K562 (cell line): ENCODE measurements around the gene PARD3. TPM values are rescaled to one million over a fixed set of nuclear protein-coding genes. Genes with fewer than 3 reads are reported as not detected.

ENCODE experiments used
- ATAC-seq: fragments of 200-7000 bp; cut with Tn5 transposase; 3 replicates; pipeline ENCODE4 v1.9.1; 2020; ENCODE audit warnings: moderate library complexity
- BruUV-seq: library from RNA; stranded (reverse); fragments of 400-500 nt; replicated peaks from 2 replicates; lab custom pipeline; 2021; lab: Mats Ljungman, UMichigan
- CTCF ChIA-PET: fragments of 300-600 bp; formaldehyde crosslinking; extraction: SDS; loops from one replicate; lab custom pipeline; 2021; ENCODE audit warnings: low intra/inter-chr PET ratio; lab: Yijun Ruan, JAX
- POLR2A ChIA-PET: fragments of 300-600, 350-650 bp; sonication (Branson Sonifier 250); formaldehyde crosslinking; extraction: SDS; loops from one replicate; lab custom pipeline; 2021; ENCODE audit warnings: antibody characterized with exemption, inconsistent platforms; lab: Yijun Ruan, JAX
- DNase-seq, 4 experiments: peaks; one replicate each; pipeline versions ENCODE4 v3.0.0 to v3.0.0-alpha.2; 2011 to 2018; ENCODE audit warnings: low spot score in 3 of 4, mixed read lengths in 3 of 4; ENCODE audit errors: extremely low read depth in 1 of 4
- FAIRE-seq: peaks from 2 replicates; lab custom pipeline; 2011; peaks lifted over from hg19 to GRCh38; lab: Jason Lieb, UNC
- H2AFZ ChIP-seq: 2 replicates; pipeline ENCODE4 v1.6.0; 2011; ENCODE audit warnings: low read depth, low read length, control low read depth, inconsistent platforms
- H3K27ac ChIP-seq: fragments of 200-600 bp; 3 replicates; pipeline ENCODE4 v1.8.0; 2011; ENCODE audit warnings: low read depth, mild to moderate bottlenecking, control low read depth, inconsistent platforms, low read length, moderate library complexity, mixed read lengths; ENCODE audit errors: extremely low read depth
- H3K27me3 ChIP-seq, 2 experiments: fragments of 300-600 bp in 1 of 2; 2 replicates in 1 of 2; 3 replicates in 1 of 2; pipeline versions ENCODE4 v1.6.0 to v1.8.0; 2011; ENCODE audit warnings: inconsistent platforms in 2 of 2, low read length in 2 of 2, mild to moderate bottlenecking in 1 of 2, mixed read lengths in 1 of 2, moderate library complexity in 1 of 2; ENCODE audit not compliant: control insufficient read depth in 2 of 2, insufficient read depth in 2 of 2
- H3K36me3 ChIP-seq: fragments of 300-600 bp; 3 replicates; pipeline ENCODE4 v1.8.0; 2011; ENCODE audit warnings: mild to moderate bottlenecking, low read length, inconsistent platforms; ENCODE audit not compliant: control insufficient read depth, insufficient read depth
- H3K4me1 ChIP-seq, 2 experiments: fragments of 200-600 bp in 1 of 2; replicated peaks in 1 of 2; 2 replicates in 1 of 2; 3 replicates in 1 of 2; pipeline versions ENCODE4 v1.5.1 to v1.8.0; 2011; ENCODE audit warnings: inconsistent platforms in 2 of 2, low read length in 2 of 2, mild to moderate bottlenecking in 1 of 2, mixed read lengths in 1 of 2, moderate library complexity in 1 of 2; ENCODE audit not compliant: control insufficient read depth in 2 of 2, insufficient read depth in 2 of 2
- H3K4me2 ChIP-seq: 2 replicates; pipeline ENCODE4 v1.6.1; 2011; ENCODE audit warnings: low read length, control low read depth, inconsistent platforms, mixed read lengths; ENCODE audit not compliant: insufficient read depth
- H3K4me3 ChIP-seq: fragments of 200-600 bp; sonication (generic), shearing (Covaris generic); 2 replicates; pipeline ENCODE4 v1.5.1; 2016; ENCODE audit warnings: control low read depth, inconsistent platforms
- H3K79me2 ChIP-seq: fragments of 200-600 bp; 3 replicates; pipeline ENCODE4 v1.8.0; 2011; ENCODE audit warnings: low read length, inconsistent platforms; ENCODE audit not compliant: control insufficient read depth, insufficient read depth
- H3K9ac ChIP-seq, 2 experiments: 2 replicates each; pipeline versions ENCODE4 v1.6.0 to v1.6.1; 2011; ENCODE audit warnings: low read depth in 2 of 2, low read length in 2 of 2, control low read depth in 1 of 2, inconsistent platforms in 1 of 2, mild to moderate bottlenecking in 1 of 2, mixed read lengths in 1 of 2; ENCODE audit not compliant: insufficient read depth in 1 of 2
- H3K9me1 ChIP-seq: one replicate; pipeline ENCODE4 v1.6.0; 2011; ENCODE audit warnings: inconsistent platforms, mild to moderate bottlenecking, low read length, moderate library complexity; ENCODE audit not compliant: control insufficient read depth, insufficient read depth
- H3K9me3 ChIP-seq: replicated peaks from 2 replicates; pipeline ENCODE4 v1.5.1; 2011; ENCODE audit warnings: low read depth, low read length, inconsistent platforms; ENCODE audit not compliant: control insufficient read depth, insufficient read depth
- H4K20me1 ChIP-seq: replicated peaks from 2 replicates; pipeline ENCODE4 v1.6.1; 2011; ENCODE audit warnings: low read length, inconsistent platforms, mixed read lengths; ENCODE audit not compliant: control insufficient read depth, insufficient read depth
- KLF13 ChIP-seq: fragments of 450-650 bp; IDR thresholded peaks from 2 replicates; pipeline ENCODE4 v1.6.1; 2016; ENCODE audit warnings: missing genetic modification characterization, low read depth, mild to moderate bottlenecking, missing compliant biosample characterization, moderate library complexity, borderline replicate concordance
- MTA1 ChIP-seq: fragments of 450-650 bp; IDR thresholded peaks from 2 replicates; pipeline ENCODE4 v1.6.1; 2017; ENCODE audit warnings: borderline replicate concordance
- NRF1 ChIP-seq, 2 experiments: fragments of 450-650 bp; IDR thresholded peaks in 1 of 2; conservative IDR thresholded peaks in 1 of 2; 2 replicates each; pipeline ENCODE4 v1.6.1; 2014; ENCODE audit warnings: mild to moderate bottlenecking in 2 of 2
- POLR2B ChIP-seq: fragments of 450-650 bp; IDR thresholded peaks from 2 replicates; pipeline ENCODE4 v1.6.1; 2018; ENCODE audit warnings: low read depth; ENCODE audit not compliant: partially characterized antibody
- SMARCA4 ChIP-seq: fragments of 450-650 bp; IDR thresholded peaks from 2 replicates; pipeline ENCODE4 v1.6.1; 2016
- TCF3 ChIP-seq: sonication (generic); formaldehyde crosslinking; IDR thresholded peaks from 2 replicates; pipeline ENCODE4 v1.4.0; 2020; ENCODE audit warnings: mild to moderate bottlenecking, missing genetic modification reagents
- ZNF354B ChIP-seq: fragments of 250-450 bp; sonication (Bioruptor Pico); IDR thresholded peaks from 2 replicates; pipeline ENCODE4 v1.4.0; 2020
- WGBS: fragments of 100-300 bp; shearing (Covaris generic); methylation state at CpG from one replicate; pipeline ENCODE4 v1.1.6; 2016; ENCODE audit warnings: low coverage, mixed read lengths; ENCODE audit not compliant: insufficient coverage; ENCODE audit errors: missing lambda C conversion rate; 5-methylcytosine and 5-hydroxymethylcytosine counted together
- in situ Hi-C: fragments of 300-500 bp; cut with MboI; formaldehyde crosslinking; loops from 4 replicates; pipeline ENCODE4 v1.15.0; 2018; ENCODE audit warnings: inconsistent platforms, mixed read lengths
- intact Hi-C: fragments of 100-400 bp; cut with micrococcal nuclease; formaldehyde crosslinking; loops from 2 replicates; pipeline ENCODE4 v1.14.2; 2022
- polyA plus RNA-seq, 8 experiments: library from polyadenylated mRNA; depleted of rRNA in 4 of 8; stranded (reverse) in 5 of 8; unstranded in 3 of 8; fragments of >200 nt; fragmentation: Nextera tagmentation in 2 of 8; fragmentation: Illumina TruSeq in 1 of 8; extraction: Ambion mirVana in 2 of 8; extraction: Trizol in 1 of 8; gene quantifications; 2 replicates each; pipeline versions ENCODE4 v1.2.1 to v1.2.3, GENCODE V29; 2011 to 2014; ENCODE audit warnings: inconsistent platforms in 1 of 8, missing spikeins in 1 of 8
- total RNA-seq, 7 experiments: library from RNA; depleted of rRNA in 6 of 7; stranded (reverse); fragments of >200 nt in 6 of 7; fragmentation: Illumina TruSeq in 2 of 7; extraction: Trizol in 2 of 7; gene quantifications; 2 replicates each; pipeline versions ENCODE4 v1.2.1 to v1.2.3, GENCODE V29; 2011 to 2021; ENCODE audit warnings: low replicate concordance in 1 of 7
- TF ChIP-seq, protein P1 (sequence below): fragments of 250-450 bp; sonication (Bioruptor Pico); IDR thresholded peaks from 2 replicates; pipeline ENCODE4 v1.8.0; 2022; ENCODE audit warnings: inconsistent platforms
- TF ChIP-seq, protein P2 (sequence below), 2 experiments: fragments of 450-650 bp in 1 of 2; sonication (generic) in 1 of 2; formaldehyde crosslinking in 1 of 2; IDR thresholded peaks; 2 replicates each; pipeline versions ENCODE4 v1.7.1 to v1.9.0; 2016 to 2022; ENCODE audit warnings: inconsistent platforms in 1 of 2, mild to moderate bottlenecking in 1 of 2, missing genetic modification reagents in 1 of 2

The PARD3 gene
- total and polyA plus RNA-seq, 9 of the 15 experiments (the other 6 are each of a cell fraction or from before 2014, with no cell fraction given), result 2.7 to 11.7 (median 7.7) TPM

- ChIA-PET POLR2A (interaction anchor here (1.5 to 2.4 kb wide), 3 partner anchors 8 to 16 kb away, joined by 3 to 9 read pairs (median 3); no protein-coding TSS in a partner anchor), CTCF (no interaction called here)
- Histone ChIP-seq H3K4me3 (no peak overlapping the region), H4K20me1 (peaks cover 12% of the 10 kb centered on the region), H2AFZ (no peak overlapping the region), H3K27me3 (peaks cover 2 to 16% of the 10 kb centered on the region in 2 experiments; a peak in 4 of 5 replicates), H3K9ac (no peak overlapping the region), H3K9me3 (no peaks in the 10 kb centered on the region), H3K4me1 (no peaks in the 10 kb centered on the region), H3K9me1 (no peaks in the 10 kb centered on the region), H3K4me2 (no peak overlapping the region), H3K27ac (no peak overlapping the region), H3K36me3 (no peaks in the 10 kb centered on the region), H3K79me2 (no peaks in the 10 kb centered on the region; the same call in 2 of the 3 replicates)
- BruUV-seq, result no TSS peak
- ATAC-seq, result no peak
- no peak for DNase-seq
- intact Hi-C loops (no loop called here), in situ Hi-C loops (no loop called here)
- peak; percentile 6 for FAIRE-seq
- 22% methylated on average over 4 of the region's 4 CpGs for WGBS
- TF ChIP-seq, protein P1, sequence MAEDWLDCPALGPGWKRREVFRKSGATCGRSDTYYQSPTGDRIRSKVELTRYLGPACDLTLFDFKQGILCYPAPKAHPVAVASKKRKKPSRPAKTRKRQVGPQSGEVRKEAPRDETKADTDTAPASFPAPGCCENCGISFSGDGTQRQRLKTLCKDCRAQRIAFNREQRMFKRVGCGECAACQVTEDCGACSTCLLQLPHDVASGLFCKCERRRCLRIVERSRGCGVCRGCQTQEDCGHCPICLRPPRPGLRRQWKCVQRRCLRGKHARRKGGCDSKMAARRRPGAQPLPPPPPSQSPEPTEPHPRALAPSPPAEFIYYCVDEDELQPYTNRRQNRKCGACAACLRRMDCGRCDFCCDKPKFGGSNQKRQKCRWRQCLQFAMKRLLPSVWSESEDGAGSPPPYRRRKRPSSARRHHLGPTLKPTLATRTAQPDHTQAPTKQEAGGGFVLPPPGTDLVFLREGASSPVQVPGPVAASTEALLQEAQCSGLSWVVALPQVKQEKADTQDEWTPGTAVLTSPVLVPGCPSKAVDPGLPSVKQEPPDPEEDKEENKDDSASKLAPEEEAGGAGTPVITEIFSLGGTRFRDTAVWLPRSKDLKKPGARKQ, result no peak
- TF ChIP-seq, protein P2, sequence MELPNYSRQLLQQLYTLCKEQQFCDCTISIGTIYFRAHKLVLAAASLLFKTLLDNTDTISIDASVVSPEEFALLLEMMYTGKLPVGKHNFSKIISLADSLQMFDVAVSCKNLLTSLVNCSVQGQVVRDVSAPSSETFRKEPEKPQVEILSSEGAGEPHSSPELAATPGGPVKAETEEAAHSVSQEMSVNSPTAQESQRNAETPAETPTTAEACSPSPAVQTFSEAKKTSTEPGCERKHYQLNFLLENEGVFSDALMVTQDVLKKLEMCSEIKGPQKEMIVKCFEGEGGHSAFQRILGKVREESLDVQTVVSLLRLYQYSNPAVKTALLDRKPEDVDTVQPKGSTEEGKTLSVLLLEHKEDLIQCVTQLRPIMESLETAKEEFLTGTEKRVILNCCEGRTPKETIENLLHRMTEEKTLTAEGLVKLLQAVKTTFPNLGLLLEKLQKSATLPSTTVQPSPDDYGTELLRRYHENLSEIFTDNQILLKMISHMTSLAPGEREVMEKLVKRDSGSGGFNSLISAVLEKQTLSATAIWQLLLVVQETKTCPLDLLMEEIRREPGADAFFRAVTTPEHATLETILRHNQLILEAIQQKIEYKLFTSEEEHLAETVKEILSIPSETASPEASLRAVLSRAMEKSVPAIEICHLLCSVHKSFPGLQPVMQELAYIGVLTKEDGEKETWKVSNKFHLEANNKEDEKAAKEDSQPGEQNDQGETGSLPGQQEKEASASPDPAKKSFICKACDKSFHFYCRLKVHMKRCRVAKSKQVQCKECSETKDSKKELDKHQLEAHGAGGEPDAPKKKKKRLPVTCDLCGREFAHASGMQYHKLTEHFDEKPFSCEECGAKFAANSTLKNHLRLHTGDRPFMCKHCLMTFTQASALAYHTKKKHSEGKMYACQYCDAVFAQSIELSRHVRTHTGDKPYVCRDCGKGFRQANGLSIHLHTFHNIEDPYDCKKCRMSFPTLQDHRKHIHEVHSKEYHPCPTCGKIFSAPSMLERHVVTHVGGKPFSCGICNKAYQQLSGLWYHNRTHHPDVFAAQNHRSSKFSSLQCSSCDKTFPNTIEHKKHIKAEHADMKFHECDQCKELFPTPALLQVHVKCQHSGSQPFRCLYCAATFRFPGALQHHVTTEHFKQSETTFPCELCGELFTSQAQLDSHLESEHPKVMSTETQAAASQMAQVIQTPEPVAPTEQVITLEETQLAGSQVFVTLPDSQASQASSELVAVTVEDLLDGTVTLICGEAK (IDR thresholded peaks at IDR 0.05), result no peak
- TF ChIP-seq, protein P2 (CRISPR knock-in tag; IDR thresholded peaks at IDR 0.05), result no peak
- TF ChIP-seq POLR2B, result no peak
- no peak for TF ChIP-seq SMARCA4
- no peak for TF ChIP-seq NRF1 (conservative IDR thresholded peaks at IDR 0.05 in 1 of 2, IDR thresholded peaks at IDR 0.05 in 1 of 2)
- no peak for TF ChIP-seq MTA1
- TF ChIP-seq TCF3 (CRISPR knock-in tag), result no peak
- TF ChIP-seq KLF13 (tag), result no peak
- no peak for TF ChIP-seq ZNF354B (CRISPR knock-in tag)
These were observed 6.8 kb downstream of the PARD3 start for GRCh38 chr10:34808336-34808735.
